Thoracic aorta (tissue), 2 donors: Measurements from ENCODE around the gene RAPH1. TPM values are rescaled to one million over a fixed set of nuclear protein-coding genes. Genes with fewer than 3 reads are reported as not detected.
"Not testable (repeated sequence)": the region's sequence is repeated elsewhere in the genome, so short reads cannot be mapped to it uniquely, and the experiment has no call there.

Experiments
- ATAC-seq: fragments of 150-250 bp; one replicate; pipeline ENCODE4 v1.8.0; 2017; ENCODE audit warnings: low read depth; ENCODE audit not compliant: insufficient number of reproducible peaks, low FRiP score
- DNase-seq: peaks from one replicate; pipeline ENCODE4 v3.0.0-alpha.2; 2020; ENCODE audit warnings: low spot score
- H3K27ac ChIP-seq, 2 donors: fragments of 200-600 bp; sonication (generic); 1 replicate in 1 of 2; 2 replicates in 1 of 2; pipeline ENCODE4 v1.5.1; 2016; ENCODE audit warnings: mild to moderate bottlenecking in 2 of 2, moderate library complexity in 2 of 2
- H3K27me3 ChIP-seq: fragments of 200-600 bp; sonication (generic); replicated peaks from 2 replicates; pipeline ENCODE4 v1.6.0; 2016; ENCODE audit warnings: mild to moderate bottlenecking; ENCODE audit not compliant: insufficient read depth
- H3K36me3 ChIP-seq: fragments of 200-600 bp; sonication (generic); one replicate; pipeline ENCODE4 v1.5.1; 2016
- H3K4me1 ChIP-seq, 2 donors: fragments of 200-600 bp; sonication (generic); 1 replicate in 1 of 2; 2 replicates in 1 of 2; pipeline versions ENCODE4 v1.5.1 to v1.6.0; 2016; ENCODE audit warnings: low read depth in 2 of 2, mild to moderate bottlenecking in 1 of 2; ENCODE audit not compliant: control insufficient read depth in 1 of 2
- H3K4me3 ChIP-seq: fragments of 200-600 bp; sonication (generic); 2 replicates; pipeline ENCODE4 v1.5.1; 2016; ENCODE audit warnings: mild to moderate bottlenecking
- H3K9me3 ChIP-seq: fragments of 200-600 bp; sonication (generic); 2 replicates; pipeline ENCODE4 v1.5.1; 2016
- CTCF ChIP-seq: fragments of 200-600 bp; sonication (generic); IDR thresholded peaks from one replicate; pipeline ENCODE4 v1.5.1; 2019; ENCODE audit warnings: antibody characterized with exemption
- total RNA-seq, 2 donors: library from RNA; depleted of rRNA; stranded (reverse); fragments of >200 nt; gene quantifications; one replicate each; pipeline versions ENCODE4 v1.1.0 to v1.2.3, GENCODE V29; 2016

Gene RAPH1
- total RNA-seq, 2 donors from 2014 or later, result 44.8 to 86.8 TPM

GRCh38 chr2:203527719-203528118, 7.4 kb downstream of the RAPH1 start:
- no peak for ATAC-seq

GRCh38 chr2:203513268-203513667, 21.8 kb downstream of the RAPH1 start:
- ATAC-seq, DNase-seq: not testable (repeated sequence)

More at GRCh38 chr2:203527719-203528118, 7.4 kb downstream of the RAPH1 start:
- Histone ChIP-seq H3K9me3 (no peaks in the 10 kb centered on the region), H3K27me3 (no peaks in the 10 kb centered on the region), H3K4me3 (no peak overlapping the region), H3K36me3 (no peaks in the 10 kb centered on the region), H3K4me1 (peaks cover 15 to 20% of the 10 kb centered on the region in 2 donors), H3K27ac (no peak overlapping the region)
- no peak for DNase-seq
- TF ChIP-seq CTCF, result no peak

GRCh38 chr2:203510941-203511305, 24.2 kb downstream of the RAPH1 start:
- no peak for TF ChIP-seq CTCF
- peaks cover 0 to 5% of the 10 kb centered on the region in 2 donors for H3K4me1 ChIP-seq
- H3K4me3 ChIP-seq, result no peak overlapping the region
- H3K27me3 ChIP-seq, result no peaks in the 10 kb centered on the region
- DNase-seq (no peak), ATAC-seq (no peak)
- no peaks in the 10 kb centered on the region for H3K36me3 ChIP-seq
- no peaks in the 10 kb centered on the region for H3K9me3 ChIP-seq
- H3K27ac ChIP-seq, result no peak overlapping the region

More at GRCh38 chr2:203513268-203513667, 21.8 kb downstream of the RAPH1 start:
- not testable (repeated sequence) for H3K9me3 ChIP-seq, H3K27ac ChIP-seq, H3K4me1 ChIP-seq, H3K36me3 ChIP-seq, H3K4me3 ChIP-seq, H3K27me3 ChIP-seq

- Histone ChIP-seq H3K27ac (no peak overlapping the region), H3K4me3 (no peak overlapping the region), H3K9me3 (no peaks in the 10 kb centered on the region), H3K36me3 (no peaks in the 10 kb centered on the region), H3K4me1 (peaks cover 0 to 5% of the 10 kb centered on the region in 2 donors), H3K27me3 (no peaks in the 10 kb centered on the region)
- TF ChIP-seq CTCF, result no peak
- no peak for ATAC-seq
- DNase-seq, result no peak
Observed at GRCh38 chr2:203510256-203510940, 24.7 kb downstream of the RAPH1 start.

- H3K9me3 ChIP-seq, H3K36me3 ChIP-seq, DNase-seq, H3K27ac ChIP-seq, H3K27me3 ChIP-seq, H3K4me3 ChIP-seq, ATAC-seq: not testable (repeated sequence)
- H3K4me1 ChIP-seq, result peaks cover 22 to 32% of the 10 kb centered on the region in 2 donors
Observed at GRCh38 chr2:203503460-203503859, 31.6 kb downstream of the RAPH1 start.

- Histone ChIP-seq H3K36me3 (no peaks in the 10 kb centered on the region), H3K27ac (no peak overlapping the region), H3K9me3 (no peaks in the 10 kb centered on the region), H3K27me3 (no peaks in the 10 kb centered on the region), H3K4me1 (peaks cover 27 to 41% of the 10 kb centered on the region in 2 donors), H3K4me3 (no peak overlapping the region)
- no peak for TF ChIP-seq CTCF
- DNase-seq (no peak), ATAC-seq (no peak)
Observed at GRCh38 chr2:203501873-203502272, 33.2 kb downstream of the RAPH1 start.
